G401 (cell line): ENCODE data around the gene PTPRM. TPM values are rescaled to one million over a fixed set of nuclear protein-coding genes. Genes with fewer than 3 reads are reported as not detected.
A peak's percentile ranks its signal among the peaks of the same experiment; 100 is the strongest.

Experiments used
- DNase-seq: peaks from one replicate; pipeline ENCODE4 v3.0.0-alpha.2; 2015; ENCODE audit warnings: low spot score
- in situ Hi-C: cut with HindIII; loops from 2 replicates; pipeline ENCODE4 v1.10.0; 2016; ENCODE audit warnings: low sequenced_read_pairs, mixed read lengths
- total RNA-seq: library from RNA; depleted of rRNA; stranded (reverse); fragments of >200 nt; shearing (Covaris generic); gene quantifications from 2 replicates; pipeline ENCODE4 v1.2.3, GENCODE V29; 2014

PTPRM gene
- total RNA-seq, 1 experiment from 2014 or later = not detected

DNA sequence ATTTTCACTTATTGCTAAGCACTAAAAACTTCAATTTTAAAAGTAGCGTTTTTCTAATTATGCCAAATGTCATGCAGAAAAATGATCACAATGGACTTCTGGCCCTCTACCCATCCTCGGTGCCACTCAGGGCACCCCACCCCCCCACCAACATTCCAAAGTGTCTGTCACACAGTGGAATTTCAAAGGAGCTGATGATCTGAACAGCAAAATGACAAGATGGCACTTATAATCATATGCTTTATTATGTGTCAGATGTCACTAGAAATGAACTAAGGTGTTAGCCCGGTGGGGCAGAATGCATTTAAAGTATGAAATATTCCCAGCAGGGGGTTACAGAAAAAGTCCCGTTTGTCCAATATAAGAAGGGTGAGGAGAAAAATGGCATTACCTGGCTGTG is 681.5 kb downstream of the PTPRM start:
- no peak for DNase-seq
- in situ Hi-C loops = no loop called here

DNA sequence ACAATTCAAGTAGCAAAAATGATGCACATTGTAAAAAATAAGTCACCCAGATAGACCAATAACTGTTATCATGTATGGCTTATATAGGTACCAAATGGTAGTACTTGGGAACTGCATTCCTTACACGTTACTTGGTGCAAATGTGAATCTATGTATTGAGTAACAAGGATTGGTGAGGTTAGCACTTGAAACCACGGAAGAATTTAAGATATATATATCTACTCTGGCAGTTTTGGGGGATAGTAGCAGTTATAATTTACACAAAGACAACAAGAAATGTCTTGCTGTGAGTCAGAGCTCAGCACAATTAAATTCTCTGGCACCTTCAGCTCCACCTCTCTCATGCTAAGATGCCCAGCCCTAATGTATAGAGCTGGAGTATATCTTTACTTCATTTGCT is 682.7 kb downstream of the PTPRM start:
- in situ Hi-C loops = no loop called here
- DNase-seq = no peak

DNA sequence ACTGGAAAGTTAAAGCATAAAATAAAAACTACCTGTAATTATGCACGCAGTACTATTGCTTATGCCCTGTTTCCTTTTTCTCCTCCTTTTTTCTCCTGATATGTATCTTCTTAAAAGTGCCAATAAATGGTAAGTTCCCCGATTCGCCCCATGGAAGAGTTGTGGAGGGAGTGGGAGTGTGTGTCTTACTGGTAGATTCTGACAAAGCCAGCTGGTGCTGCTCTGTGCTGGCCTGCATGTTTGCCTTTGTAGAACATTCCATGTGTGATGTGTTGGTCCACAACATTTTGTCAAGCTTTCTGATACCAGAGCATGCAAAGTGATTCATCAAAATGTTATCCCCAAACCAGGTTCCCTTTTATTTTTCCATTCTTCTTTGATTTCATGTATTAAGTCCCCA is 685.3 kb downstream of the PTPRM start:
- in situ Hi-C loops = no loop called here
- no peak for DNase-seq

DNA sequence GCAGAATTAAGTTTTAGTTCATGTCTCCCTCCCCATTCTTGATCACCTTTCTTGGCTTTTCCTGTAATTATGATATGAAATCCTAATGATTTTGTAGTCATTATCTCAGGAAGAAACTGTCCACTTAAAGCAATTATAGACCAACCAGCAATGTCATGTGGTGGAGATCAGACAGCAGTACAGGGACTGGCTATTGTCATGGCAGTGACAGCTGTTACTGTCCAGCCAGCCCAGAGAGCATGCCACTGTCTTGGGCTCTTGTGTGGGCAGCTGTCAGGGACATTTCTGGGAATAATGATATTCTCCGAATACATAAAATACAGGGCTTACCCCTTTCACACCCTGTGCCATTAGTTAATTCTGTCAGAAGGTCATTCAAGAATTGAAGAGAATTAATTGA is 686.8 kb downstream of the PTPRM start:
- DNase-seq = no peak

GRCh38 chr18:8254654-8255053 is 687.5 kb downstream of the PTPRM start:
- no peak for DNase-seq
- in situ Hi-C loops = no loop called here

More for the DNA sequence above, 686.8 kb downstream of the PTPRM start:
- in situ Hi-C loops = no loop called here

GRCh38 chr18:8257851-8258434 is 690.8 kb downstream of the PTPRM start:
- no peak for DNase-seq

GRCh38 chr18:8260319-8260718 is 693.2 kb downstream of the PTPRM start:
- DNase-seq = no peak
- in situ Hi-C loops = no loop called here

More at GRCh38 chr18:8257851-8258434, 690.8 kb downstream of the PTPRM start:
- in situ Hi-C loops = no loop called here

GRCh38 chr18:8260827-8261226 is 693.7 kb downstream of the PTPRM start:
- in situ Hi-C loops = no loop called here
- DNase-seq = no peak

DNA sequence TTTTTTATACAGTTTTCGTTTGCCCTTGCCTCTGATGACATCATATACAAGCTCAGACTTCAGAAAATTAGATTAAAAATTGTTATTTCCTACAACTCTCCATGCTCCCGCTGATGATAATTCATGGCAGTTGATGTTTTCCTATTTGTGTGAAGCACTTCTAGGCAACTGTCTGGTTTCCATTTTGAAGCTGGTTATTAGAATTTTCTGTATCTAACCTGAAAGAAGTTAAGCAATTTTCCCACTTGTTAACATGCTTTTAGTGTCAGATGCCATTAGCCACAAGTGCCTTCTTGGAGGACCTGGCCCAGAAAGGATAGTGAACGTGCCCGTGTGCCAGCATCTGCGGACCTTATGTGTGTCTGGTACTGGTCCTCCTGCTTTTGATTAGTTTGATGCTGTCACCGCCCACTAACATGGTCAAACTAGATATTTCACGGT is 694.6 kb downstream of the PTPRM start:
- DNase-seq = no peak
- in situ Hi-C loops = no loop called here

GRCh38 chr18:8262221-8262620 is 695.1 kb downstream of the PTPRM start:
- in situ Hi-C loops = no loop called here
- no peak for DNase-seq

GRCh38 chr18:8264116-8264515 is 697.0 kb downstream of the PTPRM start:
- no peak for DNase-seq
- in situ Hi-C loops = no loop called here

GRCh38 chr18:8264861-8265411 is 697.8 kb downstream of the PTPRM start:
- in situ Hi-C loops = no loop called here
- DNase-seq = peak; percentile 23

GRCh38 chr18:8272254-8272653 is 705.1 kb downstream of the PTPRM start:
- in situ Hi-C loops = no loop called here
- DNase-seq = no peak

DNA sequence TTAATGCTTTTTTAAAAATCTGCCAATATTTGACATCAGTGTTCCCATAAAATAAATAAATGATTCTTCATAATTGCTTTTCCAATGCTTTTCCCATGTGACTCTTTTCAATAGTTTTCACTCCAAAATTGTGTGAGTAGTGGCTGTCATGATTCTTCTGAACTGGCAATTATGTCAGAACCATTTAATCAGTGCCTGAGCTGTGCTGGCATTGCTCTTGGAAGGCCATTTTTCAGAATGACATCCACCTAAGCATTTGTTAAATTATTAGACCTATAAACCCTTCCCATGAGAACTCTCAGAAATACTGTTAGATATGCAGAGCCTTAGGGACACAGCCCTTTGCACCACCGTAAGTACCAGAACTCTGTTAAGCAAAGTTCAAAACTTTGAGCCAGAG is 707.3 kb downstream of the PTPRM start:
- in situ Hi-C loops = no loop called here
- DNase-seq = no peak

DNA sequence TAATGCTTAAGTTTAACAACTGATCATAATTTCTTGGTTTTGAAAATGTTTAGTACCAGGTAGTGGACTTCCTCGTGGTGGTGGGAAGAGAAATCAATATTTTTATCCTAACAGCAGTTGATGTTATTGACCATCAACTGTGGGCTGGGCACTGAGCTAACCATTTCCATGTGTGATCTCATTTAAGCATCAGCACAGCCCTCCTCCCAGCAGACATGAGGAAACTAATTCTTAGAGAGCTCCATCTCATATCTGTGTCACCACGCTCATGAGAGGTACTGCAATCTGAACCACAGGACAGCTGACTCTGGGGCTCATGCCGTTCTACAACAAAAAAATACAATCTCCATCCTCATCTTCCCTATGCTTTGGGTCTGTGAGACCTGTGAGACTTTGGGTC is 709.3 kb downstream of the PTPRM start:
- no peak for DNase-seq
- in situ Hi-C loops = no loop called here

DNA sequence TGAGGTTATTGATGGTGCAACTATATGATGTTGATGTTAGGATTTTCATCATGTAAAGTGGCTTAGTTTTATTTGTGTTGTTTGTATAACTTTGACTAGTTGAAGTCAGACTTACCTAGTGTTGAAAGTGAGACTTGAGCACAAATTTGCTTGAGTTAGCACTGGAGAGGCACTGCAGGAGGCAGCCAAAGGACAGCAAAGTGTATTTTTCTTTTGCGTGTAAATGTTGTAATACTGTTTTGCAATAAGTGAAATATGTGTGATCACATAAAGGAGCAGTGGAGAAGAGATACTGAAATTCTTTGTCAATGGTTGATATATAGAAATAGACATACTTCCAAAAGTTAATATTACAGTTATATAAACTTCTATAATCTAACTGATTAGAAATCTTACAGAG is 710.2 kb downstream of the PTPRM start:
- DNase-seq = no peak
- in situ Hi-C loops = no loop called here

DNA sequence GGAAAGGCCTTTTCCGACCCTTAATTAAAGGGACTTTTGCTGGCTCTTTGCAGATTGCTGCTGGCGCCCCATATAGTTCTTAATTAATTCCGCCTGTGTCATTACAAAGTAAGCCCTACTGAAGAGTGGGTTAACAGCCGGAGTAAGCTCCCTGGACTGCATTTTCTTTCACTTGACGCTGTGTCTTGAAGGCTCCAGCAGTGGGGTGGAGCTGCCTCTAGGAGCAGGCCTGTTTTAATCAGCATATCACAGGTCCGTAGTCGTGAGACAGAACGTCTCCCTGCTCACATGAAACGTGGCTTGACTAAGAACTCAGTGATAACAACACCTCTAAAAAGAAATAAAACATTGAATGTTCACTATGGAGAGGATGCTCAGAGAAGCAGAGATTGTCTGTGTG is 712.2 kb downstream of the PTPRM start:
- DNase-seq = no peak
- in situ Hi-C loops = no loop called here

DNA sequence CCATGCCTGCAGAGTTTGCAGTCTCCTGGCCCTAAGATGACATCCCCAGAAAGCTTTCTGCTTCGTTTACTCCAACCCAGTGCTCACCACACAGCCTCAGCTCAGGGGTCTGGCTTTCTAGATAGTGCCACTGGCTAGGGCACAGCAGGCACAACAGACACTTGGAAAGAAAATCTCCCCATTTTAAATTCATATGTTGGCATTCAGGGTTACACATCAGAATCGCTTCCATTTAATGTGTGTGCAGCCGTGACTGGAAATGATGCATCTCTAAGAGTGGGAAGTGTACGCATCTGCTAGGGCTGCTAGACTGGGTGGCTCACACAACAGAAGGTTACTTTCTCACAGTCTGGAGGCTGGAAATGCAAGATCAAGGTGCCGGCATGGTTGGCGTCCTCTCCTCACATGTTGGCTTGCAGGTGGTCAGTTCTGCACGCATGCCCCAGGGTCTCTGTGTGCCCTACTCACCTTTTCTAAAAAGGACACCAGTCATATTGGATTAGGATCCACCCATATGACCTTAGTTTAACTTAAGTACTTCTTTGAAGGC is 712.7 kb downstream of the PTPRM start:
- in situ Hi-C loops = no loop called here
- no peak for DNase-seq

- in situ Hi-C loops = no loop called here
- DNase-seq = no peak
Observed at GRCh38 chr18:8283891-8284585, 716.9 kb downstream of the PTPRM start.

DNA sequence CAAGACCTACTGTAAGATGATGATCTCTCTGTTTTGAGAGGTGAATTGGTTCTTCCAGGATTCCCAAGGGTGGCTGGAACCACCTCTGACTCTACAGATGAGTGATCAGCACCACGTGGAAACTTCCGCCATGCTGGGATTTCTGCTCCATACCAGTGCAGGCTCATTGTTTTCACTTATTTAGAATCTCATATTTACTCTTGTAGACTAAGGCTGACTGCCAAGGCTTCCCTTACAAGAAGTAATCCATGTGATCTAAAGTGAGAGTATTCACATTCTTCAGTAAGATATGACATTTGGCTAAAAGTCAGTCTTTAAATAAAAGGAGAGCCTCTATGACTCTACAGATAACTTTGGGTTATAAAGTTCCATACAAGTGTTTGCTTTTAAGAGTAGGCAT is 719.2 kb downstream of the PTPRM start:
- no peak for DNase-seq
- in situ Hi-C loops = no loop called here
